Hepatocyte (in vitro differentiated cells): ENCODE measurements around the gene MTA3.

ENCODE experiments used
- CTCF ChIP-seq: fragments of 200-600 bp; sonication (generic); IDR thresholded peaks from 2 replicates; pipeline ENCODE4 v1.5.1; 2016; ENCODE audit warnings: antibody characterized with exemption, mild to moderate bottlenecking; ENCODE audit not compliant: poor library complexity
- EZH2 ChIP-seq: fragments of 200-600 bp; sonication (generic); IDR thresholded peaks from 2 replicates; pipeline ENCODE4 v1.6.1; 2016; ENCODE audit warnings: antibody characterized with exemption, mild to moderate bottlenecking, borderline replicate concordance
- EZH2phosphoT487 ChIP-seq: fragments of 200-600 bp; sonication (generic); IDR thresholded peaks from one replicate; pipeline ENCODE4 v1.6.1; 2018; ENCODE audit warnings: antibody characterized with exemption, mild to moderate bottlenecking, low read depth, moderate library complexity; ENCODE audit not compliant: unreplicated experiment, severe bottlenecking

- TF ChIP-seq CTCF (no peak), EZH2 (no peak), EZH2phosphoT487 (no peak)
These were observed 176.2 kb downstream of the MTA3 start for GRCh38 chr2:42744545-42745082.
